HUDEP-2 (cell line): Measurements from ENCODE around the gene ESF1.
"Not testable (repeated sequence)": the region's sequence is repeated elsewhere in the genome, so short reads cannot be mapped to it uniquely, and the experiment has no call there.

Source experiments
- DNase-seq, 76 experiments: peaks; one replicate each; lab custom pipeline; 2025; ENCODE audit not compliant: unreplicated experiment in 76 of 76; lab: John Stamatoyannopoulos, UW

ESF1 gene

DNA sequence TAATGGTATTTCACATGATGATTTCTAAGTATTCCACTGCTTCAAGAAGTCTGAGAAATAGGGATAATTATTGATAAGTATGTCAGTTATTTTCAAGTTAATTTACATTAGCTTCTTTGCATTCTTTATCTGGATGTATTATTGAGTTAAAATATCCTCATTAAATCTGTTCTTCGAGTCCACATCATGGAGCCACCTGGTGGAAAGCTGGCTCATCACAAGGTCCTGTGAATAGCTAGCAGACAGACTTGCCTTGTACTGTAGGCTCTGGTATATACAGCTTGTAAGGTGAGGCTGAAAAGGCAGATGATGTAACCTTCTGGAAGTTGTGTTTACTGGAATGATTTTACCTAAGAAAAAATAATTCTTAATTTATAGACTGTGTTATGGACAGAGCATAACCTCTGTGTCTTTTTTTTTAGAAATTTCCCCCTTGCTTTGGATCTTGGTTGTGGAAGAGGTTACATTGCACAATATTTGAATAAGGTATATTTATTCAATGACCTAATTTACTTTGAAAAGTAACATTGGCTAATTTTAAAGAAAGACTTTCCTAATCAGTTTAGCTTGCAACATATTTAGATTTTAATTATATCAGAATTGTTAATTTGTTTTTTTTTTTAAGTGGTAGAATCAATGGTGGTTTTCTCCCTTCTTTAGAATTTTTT is 3.6 kb upstream of the ESF1 start:
- peak in 32 of 76 experiments; percentile 1 to 54 (median 14) for DNase-seq

DNA sequence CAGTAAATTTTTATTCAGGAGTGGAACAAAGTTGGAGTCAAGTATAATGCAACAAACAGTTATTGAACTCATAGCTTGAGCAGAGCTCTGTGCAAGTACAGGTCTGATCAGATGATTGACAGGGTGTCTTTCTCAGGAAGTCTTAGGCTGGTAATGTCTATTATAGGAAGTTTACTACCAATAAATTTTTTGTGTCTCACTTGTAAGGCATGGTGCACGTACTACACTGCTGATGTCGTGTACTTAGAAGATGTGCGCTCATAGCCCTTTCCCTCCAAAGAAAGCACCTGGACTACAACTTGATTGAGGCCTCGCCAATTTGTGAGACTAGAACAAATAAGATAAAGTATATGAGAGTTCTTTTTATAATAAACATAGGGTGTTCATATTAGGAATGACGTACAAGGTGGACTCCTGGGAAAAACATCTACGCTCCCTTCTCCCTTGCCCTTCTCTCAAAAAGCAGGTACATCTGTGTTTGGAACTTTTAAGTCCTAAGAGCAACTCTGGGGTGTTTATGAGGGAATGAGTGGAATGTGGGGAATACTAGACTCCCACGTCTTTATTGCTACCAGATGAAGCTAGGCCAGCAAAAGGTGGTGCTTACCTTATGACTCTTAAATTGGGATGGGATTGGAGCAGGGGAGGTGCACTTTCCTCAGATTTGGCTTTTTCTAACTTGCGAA is 1.6 kb upstream of the ESF1 start:
- no peak for DNase-seq

DNA sequence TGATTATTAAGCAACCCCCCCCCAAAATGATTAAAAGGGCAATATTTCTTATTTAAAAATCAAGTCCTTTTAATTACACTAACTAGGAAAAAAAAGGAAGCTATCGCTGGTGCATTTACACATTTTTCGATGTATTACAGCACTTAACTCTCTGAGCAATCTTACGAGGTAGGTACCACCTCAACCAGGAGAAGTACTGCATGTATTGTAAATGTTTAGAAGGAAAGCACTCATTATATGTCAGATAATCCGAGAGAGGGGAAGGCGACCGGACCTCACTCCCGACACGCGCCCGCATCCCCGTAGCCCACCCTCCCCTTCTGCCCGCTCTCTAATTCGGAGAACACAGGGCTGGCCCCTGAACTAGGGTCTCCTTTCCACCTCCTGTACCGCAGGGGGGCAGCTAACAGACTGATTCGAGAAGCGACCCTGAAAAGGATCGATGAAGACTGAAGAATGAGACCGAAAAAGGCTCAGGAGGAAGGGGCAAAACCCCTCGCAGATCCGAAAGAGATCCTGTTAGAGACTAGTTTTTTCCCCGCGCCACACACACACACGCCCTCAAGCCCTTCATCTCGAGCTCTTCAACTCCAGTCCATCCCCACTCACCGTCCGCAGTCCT is 337 bp downstream of the ESF1 start:
- DNase-seq, result no peak

DNA sequence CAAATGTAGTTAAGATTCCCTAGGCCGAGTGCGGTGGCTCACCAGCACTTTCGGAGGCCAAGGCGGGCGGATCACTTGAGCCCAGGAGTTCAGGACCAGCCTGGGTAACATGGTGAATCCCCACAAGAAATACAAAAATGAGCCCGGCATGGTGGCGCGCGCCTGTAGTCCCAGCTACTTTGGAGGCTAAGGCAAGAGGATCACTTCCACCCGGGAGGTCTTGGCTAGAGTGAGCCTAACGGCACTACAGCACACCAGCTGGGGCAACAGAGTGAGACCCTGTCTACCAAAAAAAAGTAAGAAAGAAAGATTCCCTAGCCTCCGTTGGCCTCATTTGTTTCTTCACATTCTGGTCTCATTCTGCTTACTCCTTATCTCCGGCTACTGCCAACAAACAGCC is 1.2 kb downstream of the ESF1 start:
- DNase-seq, result peak in 1 of 76 experiments; percentile 0

DNA sequence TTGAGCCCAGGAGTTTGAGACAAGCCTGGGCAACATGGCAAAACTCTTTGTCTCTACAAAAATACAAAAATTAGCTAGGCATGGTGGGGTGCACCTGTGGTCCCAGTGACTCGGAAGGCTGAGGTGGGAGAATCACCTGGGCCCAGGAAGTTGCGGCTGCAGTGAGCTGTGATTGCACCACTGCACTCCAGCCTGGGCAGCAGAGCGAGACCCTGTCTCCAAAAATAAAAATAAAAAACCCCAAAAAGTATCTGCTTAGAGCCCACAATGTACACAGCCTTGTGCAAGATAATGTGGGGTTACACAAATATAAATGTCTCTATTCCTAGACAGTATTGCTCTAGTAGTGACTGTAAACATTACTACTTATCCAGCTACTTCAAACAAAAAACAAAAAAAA is 5.9 kb downstream of the ESF1 start:
- DNase-seq, result no peak

DNA sequence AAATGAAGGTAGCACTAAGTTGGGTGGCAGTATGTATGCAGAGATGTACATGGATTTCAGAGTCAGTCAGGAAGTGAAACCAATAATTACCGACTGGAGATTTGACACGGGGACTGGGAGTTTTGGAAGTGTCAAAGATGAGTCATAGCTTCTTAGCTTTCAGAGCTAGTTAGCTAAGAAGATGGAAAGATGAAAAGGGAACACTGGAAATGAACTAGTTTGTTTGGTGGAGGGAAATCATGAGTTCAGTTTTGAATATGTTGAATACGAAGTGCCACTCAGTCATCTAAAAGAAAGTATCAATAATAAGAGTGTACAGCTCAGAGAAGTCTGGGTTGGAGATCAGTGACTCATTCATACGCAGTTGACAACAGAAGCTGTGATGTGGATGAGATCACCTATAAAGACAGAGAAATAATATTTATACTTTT is 7.5 kb downstream of the ESF1 start:
- no peak for DNase-seq

DNA sequence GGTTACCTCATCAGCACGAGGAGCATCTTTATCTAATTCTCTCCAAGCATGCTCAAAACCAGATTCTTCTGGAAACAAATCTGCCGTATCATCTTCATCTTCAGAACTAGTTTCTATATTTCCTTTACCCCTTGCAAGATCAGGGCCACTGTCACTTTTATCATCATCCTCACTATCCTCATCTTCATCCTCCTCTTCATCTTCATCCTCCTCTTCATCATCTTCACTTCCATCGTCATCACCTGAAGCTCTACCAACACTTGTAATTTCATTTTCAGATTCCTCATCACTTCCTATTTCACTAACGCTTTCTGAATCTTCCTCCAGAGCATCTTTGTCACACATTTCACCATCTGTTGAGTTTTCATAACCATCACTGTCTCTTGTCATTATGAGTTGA is 8.9 kb downstream of the ESF1 start:
- DNase-seq, result no peak

DNA sequence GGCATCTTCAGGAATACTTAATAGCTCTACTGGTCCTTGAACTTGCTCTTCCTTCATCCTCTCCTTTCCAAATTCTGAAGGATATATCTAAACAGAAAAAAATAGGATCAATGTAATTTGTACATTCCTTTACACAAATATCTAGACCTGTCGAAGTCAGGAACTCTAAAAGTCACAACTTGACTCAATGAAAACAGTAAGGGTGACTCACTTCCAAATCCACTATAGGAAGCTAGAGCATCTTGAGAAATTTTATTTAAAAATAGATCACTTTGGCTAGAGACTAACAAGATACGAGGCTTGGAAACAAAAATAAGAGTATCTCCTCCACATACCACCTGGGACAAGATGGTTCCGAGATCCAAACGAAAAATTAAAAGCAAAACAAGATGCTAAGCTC is 12.2 kb downstream of the ESF1 start:
- no peak for DNase-seq

DNA sequence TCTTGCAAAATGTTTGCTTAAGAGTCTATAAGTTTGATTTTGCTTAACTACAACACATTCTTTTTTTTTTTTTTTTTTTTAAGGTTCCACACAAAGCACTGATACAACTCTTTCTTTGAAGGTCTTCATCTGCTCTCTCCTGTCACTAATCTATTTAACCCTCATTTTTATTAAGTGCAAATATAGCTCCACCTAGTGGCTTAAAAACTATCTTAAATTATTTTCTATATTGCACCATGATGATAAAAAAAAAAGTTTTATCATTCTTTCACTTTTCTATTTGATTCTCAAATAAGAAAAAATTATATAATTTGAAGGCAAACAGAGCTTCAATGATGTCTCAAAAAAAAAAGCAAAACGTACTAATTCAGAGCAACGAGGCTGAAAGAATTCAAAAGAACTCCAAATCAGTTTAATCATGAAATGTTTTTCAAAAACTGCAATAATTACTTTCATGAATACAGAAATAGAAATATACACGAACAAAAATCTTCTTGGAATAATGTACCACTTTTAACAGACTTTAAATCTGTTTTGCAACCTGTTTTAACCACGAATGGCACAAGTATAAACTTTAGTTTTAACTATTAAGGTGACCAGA is 12.8 kb downstream of the ESF1 start:
- DNase-seq, result peak in 7 of 76 experiments; percentile 0 to 14 (median 3)

DNA sequence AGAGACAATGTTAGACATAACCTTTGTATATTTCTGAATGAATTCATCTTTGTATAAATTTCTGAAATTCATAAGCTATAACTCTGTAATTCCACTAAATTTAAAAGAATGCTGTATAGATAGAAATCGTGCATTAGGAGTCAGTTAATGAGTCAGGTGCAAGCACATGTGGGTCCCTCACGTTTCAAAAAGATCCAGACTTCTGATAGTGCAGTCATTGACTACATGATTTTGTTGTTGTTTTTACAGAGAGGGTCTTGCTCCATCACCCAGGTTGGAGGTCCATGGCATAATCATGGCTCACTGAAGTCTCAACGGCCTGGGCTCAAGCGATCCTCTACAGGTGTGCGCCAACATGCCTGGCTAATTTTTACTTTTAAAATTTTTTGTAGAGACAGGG is 14.6 kb downstream of the ESF1 start:
- no peak for DNase-seq

DNA sequence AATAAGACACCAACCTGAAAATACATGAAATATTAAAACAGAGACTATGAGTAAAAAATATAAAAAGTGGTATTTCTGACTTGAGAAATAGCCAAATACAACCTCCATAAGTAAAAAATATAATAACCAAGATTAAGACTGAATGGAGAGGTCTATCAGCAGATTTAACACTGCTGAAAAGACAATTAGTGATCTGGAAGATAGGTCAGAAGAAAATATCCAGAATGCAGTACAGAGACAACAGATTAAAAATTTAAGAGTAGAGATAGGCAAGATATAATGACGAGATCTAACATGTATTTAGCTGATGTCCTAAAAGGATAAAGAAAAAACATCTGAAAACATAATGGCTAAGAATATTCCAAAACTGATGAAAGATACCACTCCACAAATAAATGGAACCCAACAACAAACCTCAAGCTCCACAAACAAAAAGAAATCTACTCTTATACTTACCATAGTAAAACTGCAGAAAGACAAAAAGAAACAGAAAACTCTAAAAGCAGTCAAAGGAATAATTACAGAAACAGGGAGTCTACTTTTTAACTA is 18.8 kb downstream of the ESF1 start:
- DNase-seq, result no peak

DNA sequence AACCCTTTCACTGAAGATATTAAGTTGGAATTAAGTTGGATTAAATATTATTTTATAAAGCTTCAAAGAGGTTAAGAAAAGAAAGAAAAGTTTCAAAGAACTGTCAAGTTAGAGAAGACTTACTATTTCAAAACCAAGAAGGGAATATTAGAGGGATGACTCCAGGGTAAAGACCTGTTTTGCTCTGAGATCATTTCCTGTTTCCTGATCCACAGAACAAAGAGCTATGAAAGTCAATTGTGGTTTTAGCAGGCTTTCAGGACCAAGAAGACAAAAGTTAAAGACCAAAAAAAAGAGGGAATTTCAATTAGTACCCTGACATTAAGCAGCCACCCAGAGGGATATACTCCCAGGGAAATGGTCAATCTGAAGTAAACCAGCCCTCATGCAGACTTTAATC is 19.4 kb downstream of the ESF1 start:
- no peak for DNase-seq

DNA sequence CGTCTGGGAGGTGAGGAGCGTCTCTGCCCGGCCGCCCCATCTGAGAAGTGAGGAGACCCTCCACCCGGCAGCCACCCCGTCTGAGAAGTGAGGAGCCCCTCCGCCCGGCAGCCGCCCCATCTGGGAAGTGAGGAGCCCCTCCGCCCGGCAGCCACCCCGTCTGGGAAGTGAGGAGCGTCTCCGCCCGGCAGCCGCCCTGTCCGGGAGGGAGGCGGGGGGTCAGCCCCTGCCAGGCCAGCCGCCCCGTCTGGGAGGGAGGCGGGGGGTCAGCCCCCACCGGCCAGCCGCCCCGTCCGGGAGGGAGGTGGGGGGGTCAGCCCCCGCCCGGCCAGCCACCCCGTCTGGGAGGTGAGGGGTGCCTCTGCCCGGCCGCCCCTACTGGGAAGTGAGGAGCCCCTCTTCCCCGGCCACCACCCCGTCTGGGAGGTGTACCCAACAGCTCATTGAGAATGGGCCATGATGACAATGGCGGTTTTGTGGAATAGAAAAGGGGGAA is 24.2 kb downstream of the ESF1 start:
- DNase-seq, result not testable (repeated sequence)

DNA sequence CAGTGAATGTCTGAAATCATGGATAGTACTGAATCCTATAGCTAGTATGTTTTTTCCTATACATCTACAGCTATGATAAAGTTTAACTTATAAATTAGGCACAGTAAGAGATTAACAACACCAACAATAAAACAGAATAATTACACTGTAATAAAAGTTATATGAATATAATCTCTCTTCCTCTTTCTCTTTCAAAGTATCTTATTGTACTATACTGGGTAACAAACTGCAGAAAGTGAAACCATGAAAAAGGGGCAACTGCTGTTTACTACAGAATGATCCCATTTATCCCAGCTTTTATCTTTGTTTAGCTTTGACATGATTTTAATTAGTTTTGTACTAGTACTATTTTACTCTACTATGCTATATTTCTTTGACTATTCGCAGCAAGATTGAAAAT is 25.8 kb downstream of the ESF1 start:
- DNase-seq, result no peak

DNA sequence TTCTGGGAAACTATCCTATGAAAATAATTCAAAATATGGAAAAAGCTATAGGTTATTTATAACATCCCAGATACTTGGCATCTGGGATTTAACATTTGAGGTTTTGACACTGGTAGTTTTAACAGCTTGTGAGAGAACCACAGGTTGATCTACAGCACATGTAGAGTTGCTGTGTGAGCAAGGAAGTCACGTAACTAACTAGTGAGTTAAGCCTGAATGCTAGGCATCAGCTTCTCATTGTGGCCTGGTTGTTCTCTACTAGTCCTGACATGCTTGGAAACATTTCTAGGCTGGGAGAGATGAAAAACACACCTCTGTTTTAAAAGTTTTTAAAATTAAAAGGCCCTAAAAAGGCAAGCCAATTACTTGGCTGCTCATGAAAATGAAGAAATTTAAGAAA is 28.2 kb downstream of the ESF1 start:
- no peak for DNase-seq

DNA sequence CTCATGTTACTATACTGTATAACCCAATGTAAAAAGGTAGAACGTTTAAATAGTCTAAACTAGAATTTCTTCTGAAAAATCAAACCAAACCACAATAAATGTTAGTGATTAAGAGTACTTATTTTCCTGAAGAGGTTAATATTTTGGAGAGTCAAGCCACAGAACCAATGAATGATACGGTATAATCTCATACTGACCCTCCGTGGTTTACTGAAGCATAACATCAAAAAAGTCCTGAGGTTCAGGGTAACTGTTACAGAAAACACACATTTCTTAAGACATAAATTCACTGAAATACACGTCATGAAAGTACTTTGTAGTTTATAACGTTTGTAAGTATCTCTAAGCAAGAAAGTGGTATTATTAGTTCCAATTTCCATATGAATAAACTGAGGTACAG is 28.9 kb downstream of the ESF1 start:
- DNase-seq, result no peak

DNA sequence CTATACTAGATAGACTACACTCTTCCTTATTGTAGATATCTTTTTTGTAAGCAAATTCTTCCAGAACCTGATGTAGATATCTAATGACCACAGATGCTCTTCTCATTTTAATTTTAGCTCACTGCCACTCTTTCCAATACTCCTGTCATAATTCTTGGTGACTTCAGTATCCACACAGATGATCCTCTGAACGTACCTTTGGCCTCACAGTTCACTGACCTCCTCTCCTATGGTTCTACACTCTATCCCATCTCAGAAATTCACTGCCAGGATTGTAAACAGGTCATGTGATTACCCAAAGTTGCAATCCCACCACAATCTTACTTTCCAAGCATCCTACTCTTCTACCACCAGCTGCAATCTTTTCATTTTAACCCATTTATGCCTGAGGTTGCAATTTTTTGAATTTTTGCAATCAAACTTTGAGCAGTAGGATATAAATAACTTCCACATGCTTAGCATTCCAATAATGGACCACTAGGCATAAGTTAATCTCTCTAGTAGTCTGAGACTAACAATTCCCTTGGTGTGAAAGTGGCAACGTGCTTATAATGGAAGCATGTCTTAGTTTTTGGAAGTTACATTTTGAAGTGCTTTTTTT is 31.2 kb downstream of the ESF1 start:
- DNase-seq, result no peak

DNA sequence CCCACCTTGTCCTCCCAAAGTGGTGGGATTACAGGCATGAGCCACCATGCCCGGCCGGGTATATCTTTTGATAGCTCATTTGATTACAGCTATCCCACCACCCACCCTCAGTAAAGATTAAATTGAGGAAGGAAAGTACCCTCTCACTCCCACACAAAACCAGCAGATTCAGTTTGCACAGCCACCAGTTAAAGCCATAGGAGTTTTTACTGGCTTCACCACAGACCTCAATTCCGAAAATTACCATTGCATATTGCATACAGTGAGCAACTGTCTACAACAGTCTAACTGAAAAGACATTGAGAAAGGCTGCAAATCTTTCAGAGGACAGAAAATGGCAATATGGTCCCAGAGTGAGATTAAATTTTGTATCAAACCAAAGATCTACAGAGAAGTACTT is 34.9 kb downstream of the ESF1 start:
- no peak for DNase-seq

DNA sequence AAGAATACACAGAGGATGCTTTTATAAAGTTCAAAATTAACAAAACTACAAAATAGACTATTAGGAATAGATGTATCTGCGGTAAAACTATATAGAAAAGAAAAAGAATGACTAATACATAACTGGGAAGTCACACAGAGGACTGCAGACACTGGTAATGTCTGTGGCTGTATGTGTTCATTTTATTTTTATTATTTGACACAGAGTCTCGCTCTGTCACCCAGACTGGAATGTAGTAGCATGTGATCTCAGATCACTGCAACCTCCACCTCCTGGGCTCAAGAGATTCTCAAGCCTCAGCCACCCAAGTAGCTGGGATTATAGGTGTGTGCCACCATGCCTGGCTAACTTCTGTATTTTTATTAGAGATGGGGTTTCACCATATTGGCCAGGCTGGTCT is 38.9 kb downstream of the ESF1 start:
- DNase-seq, result no peak

DNA sequence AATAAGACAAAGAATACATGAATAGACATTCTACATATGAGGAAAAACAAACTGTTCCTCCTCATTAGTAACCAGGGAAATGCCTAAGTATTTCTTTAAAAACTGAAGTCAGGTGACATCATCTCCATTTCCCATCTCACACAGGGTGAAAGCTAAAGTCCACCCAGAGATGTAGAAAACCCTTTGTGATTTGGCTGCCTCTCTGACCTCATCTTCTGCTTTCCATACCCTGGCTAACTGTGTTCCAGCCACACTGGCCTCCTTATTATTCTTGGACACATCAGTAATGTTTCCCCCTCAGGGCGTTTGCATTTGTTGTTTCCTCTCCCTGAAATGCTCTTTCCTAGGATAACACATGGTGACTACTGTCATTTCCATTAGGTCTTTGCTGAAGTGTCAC is 40.4 kb downstream of the ESF1 start:
- no peak for DNase-seq

DNA sequence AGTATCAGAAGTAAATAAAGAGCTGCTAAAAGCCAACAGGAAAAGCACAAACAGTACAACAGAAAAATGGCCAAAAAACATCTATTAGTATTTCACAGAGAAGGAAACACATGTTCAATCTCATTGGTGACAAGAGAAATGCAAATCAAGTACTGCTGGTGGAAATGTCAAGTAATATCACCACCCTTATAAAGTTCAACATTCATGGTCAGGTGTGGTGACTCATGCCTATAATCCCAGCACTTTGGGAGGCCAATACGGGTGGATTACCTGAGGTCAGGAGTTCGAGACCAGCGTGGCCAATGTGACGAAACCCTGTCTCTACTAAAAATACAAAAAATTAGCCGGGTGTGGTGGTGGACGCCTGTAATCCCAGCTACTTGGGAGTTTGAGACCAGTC is 42.8 kb downstream of the ESF1 start:
- no peak for DNase-seq
